ENCODE data around the gene FAM13B. TPM values are rescaled to one million over a fixed set of nuclear protein-coding genes. Genes with fewer than 3 reads are reported as not detected.
A peak's percentile ranks its signal among the peaks of the same experiment; 100 is the strongest.

FAM13B gene
- polyA plus RNA-seq, 1 experiment: 25.0 TPM

DNA sequence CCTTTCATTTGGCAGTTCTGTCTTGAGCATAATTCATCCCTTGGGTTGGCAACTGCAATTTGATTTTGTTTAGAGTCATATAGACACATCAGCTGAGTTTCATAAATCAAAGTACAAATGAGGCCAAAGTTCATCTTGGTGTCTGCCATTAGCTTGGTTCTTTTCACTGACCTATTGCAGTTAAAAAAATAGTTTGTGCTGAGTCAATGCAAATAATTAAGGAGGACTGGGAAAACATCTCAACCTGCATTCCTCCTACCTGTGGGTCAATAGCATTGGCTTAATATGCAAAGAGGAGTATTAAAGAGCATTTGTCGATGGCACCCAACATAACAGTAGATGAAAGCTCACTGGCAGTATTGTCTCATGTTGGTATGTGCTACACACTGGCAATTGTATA is 142.0 kb downstream of the FAM13B start:
- TF ChIP-seq, protein P1, sequence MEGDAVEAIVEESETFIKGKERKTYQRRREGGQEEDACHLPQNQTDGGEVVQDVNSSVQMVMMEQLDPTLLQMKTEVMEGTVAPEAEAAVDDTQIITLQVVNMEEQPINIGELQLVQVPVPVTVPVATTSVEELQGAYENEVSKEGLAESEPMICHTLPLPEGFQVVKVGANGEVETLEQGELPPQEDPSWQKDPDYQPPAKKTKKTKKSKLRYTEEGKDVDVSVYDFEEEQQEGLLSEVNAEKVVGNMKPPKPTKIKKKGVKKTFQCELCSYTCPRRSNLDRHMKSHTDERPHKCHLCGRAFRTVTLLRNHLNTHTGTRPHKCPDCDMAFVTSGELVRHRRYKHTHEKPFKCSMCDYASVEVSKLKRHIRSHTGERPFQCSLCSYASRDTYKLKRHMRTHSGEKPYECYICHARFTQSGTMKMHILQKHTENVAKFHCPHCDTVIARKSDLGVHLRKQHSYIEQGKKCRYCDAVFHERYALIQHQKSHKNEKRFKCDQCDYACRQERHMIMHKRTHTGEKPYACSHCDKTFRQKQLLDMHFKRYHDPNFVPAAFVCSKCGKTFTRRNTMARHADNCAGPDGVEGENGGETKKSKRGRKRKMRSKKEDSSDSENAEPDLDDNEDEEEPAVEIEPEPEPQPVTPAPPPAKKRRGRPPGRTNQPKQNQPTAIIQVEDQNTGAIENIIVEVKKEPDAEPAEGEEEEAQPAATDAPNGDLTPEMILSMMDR (IDR thresholded peaks at IDR 0.05; ENCODE audit: low read depth, low read length): no peak
- POLR2A ChIA-PET: no interaction called here
- H3K4me3 ChIP-seq (ENCODE audit: low read depth, low read length): no peak overlapping the region
- no peak for DNase-seq (ENCODE audit: low read depth, low spot score)
- H3K27ac ChIP-seq (ENCODE audit: low read depth, low read length): no peak overlapping the region
- H3K27me3 ChIP-seq (ENCODE audit: control insufficient read depth, insufficient read depth, low read length): peaks cover 3% of the 10 kb centered on the region
- CTCF ChIA-PET: interaction anchor here (0.8 kb wide), 1 partner anchor 8 kb away, joined by 3 read pairs; no protein-coding TSS in a partner anchor
- peaks cover 8% of the 10 kb centered on the region for H3K9me3 ChIP-seq (ENCODE audit: control insufficient read depth, insufficient read depth, low read length)

DNA sequence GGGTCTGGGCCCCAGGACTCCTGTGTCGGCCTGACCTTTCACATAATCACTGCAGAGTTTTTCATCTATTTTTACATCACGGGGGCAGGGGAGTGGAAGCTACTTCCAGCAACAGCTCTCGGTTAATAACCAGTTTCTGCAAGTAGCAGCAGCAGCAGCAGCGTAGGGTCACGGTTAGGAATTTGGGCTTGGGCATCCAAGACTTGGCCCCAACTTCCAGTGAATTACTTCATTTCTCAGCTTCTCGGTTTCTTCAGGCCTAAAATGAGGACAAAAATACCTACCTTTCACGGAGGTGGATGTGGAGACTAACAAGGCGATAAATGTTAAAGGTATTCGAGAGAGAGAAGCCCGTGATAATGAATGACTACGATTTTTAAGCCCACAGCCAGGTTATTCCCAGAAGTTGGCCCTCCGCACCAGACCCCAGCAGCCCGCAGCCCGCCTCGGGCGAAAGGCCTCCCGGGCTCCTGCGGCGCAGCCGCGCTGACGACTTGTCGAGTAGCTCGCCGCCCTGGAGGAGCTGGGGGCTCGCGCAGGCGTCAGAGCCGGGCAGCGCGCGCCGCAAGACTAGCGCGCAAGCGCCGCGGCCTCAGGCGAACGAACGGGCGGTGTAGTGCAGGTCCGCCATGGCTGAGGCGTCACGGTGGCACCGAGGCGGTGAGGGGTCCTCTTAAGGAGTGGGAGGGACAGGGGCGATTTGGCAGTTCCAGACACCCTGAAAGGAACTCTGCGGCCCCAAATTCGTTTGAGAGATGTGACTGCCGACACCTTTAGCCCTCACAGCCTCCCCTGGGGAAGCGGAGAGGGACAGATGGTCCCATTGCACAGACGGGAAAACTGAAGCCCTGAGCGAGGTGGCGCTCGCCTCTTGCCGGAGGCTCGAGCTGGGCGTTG is 143.8 kb downstream of the FAM13B start, which contains the start of gene PKD2L2:
Gene PKD2L2, plus strand, starts transcription at position 595 of the 897 bp plus-strand sequence. Its CDS starts 35 bp downstream, at position 630.
- ChIA-PET POLR2A (interaction anchor here (0.7 to 1.3 kb wide), 3 partner anchors 35 to 228 kb away, joined by 3 read pairs; no protein-coding TSS in a partner anchor), CTCF (interaction anchor here (0.6 to 3.7 kb wide), 3 partner anchors 97 to 111 kb away, joined by 3 to 15 read pairs (median 3); no protein-coding TSS in a partner anchor)
- TF ChIP-seq, protein P1 (IDR thresholded peaks at IDR 0.05; ENCODE audit: low read depth, low read length): no peak
- Histone ChIP-seq H3K4me3 (ENCODE audit: low read depth, low read length) (peak within 1 kb of the TSS; percentile 63), H3K27ac (ENCODE audit: low read depth, low read length) (peak within 1 kb of the TSS; percentile 52), H3K27me3 (ENCODE audit: control insufficient read depth, insufficient read depth, low read length) (no peaks in the 10 kb centered on the region), H3K9me3 (ENCODE audit: control insufficient read depth, insufficient read depth, low read length) (peaks cover 8% of the 10 kb centered on the region)
- peak; percentile 48 for DNase-seq (ENCODE audit: low read depth, low spot score)

GRCh38 chr5:137888466-137888862 is 144.4 kb downstream of the FAM13B start:
- DNase-seq (ENCODE audit: low read depth, low spot score): no peak
- H3K9me3 ChIP-seq (ENCODE audit: control insufficient read depth, insufficient read depth, low read length): peaks cover 8% of the 10 kb centered on the region
- H3K4me3 ChIP-seq (ENCODE audit: low read depth, low read length): no peak overlapping the region; the same call in 1 of the 2 replicates
- TF ChIP-seq, protein P1 (IDR thresholded peaks at IDR 0.05; ENCODE audit: low read depth, low read length): no peak
- POLR2A ChIA-PET: interaction anchor here (1.3 kb wide), 1 partner anchor 228 kb away, joined by 3 read pairs; no protein-coding TSS in a partner anchor
- H3K27me3 ChIP-seq (ENCODE audit: control insufficient read depth, insufficient read depth, low read length): no peaks in the 10 kb centered on the region
- CTCF ChIA-PET: interaction anchor here (0.6 to 3.7 kb wide), 2 partner anchors 109 to 111 kb away, joined by 3 to 15 read pairs; no protein-coding TSS in a partner anchor
- no peak overlapping the region for H3K27ac ChIP-seq (ENCODE audit: low read depth, low read length)

Small RNA genes lying within 50 kb of the gene (small RNA-seq; reads per million reads assigned to genes)
- not detected for gene RNU6-1148P (ENCODE audit: insufficient read length, low read depth)

Other genes with a start within 250 kb of the FAM13B start
- gene MYOT, start 165.2 kb downstream of the FAM13B start, polyA plus RNA-seq (2011; rRNA removed): not detected in 2 replicates
- gene PKD2L2, start 143.6 kb downstream of the FAM13B start, polyA plus RNA-seq (2011; rRNA removed): 0.09 TPM in 1 of 2 replicates, not detected in the other
- not detected in 2 replicates for gene WNT8A, start 51.0 kb upstream of the FAM13B start, polyA plus RNA-seq (2011; rRNA removed)
- gene NME5, start 106.3 kb upstream of the FAM13B start, polyA plus RNA-seq (2011; rRNA removed): 0.35 and 0.43 TPM in 2 replicates
- 59.6 and 72.2 TPM in 2 replicates for gene BRD8, start 145.6 kb upstream of the FAM13B start, polyA plus RNA-seq (2011; rRNA removed)
- 21.8 and 25.4 TPM in 2 replicates for gene KIF20A, start 146.0 kb upstream of the FAM13B start, polyA plus RNA-seq (2011; rRNA removed)
- gene CDC23, start 180.2 kb upstream of the FAM13B start, polyA plus RNA-seq (2011; rRNA removed): 30.4 and 38.1 TPM in 2 replicates
- gene GFRA3, start 241.5 kb upstream of the FAM13B start, polyA plus RNA-seq (2011; rRNA removed): 0.11 TPM in 1 of 2 replicates, not detected in the other

Measured in AG04450 (cell line).